PFSK-1 (cell line): ENCODE measurements around the gene CHCT1.

Experiments
- FOXP2 ChIP-seq: optimal IDR thresholded peaks from 2 replicates; pipeline ENCODE3; 2011; ENCODE audit warnings: borderline replicate concordance, control low read depth, inconsistent platforms; ENCODE audit not compliant: insufficient read depth; ENCODE audit errors: extremely low read length, extremely low read depth
- POLR2AphosphoS5 ChIP-seq: IDR thresholded peaks from 2 replicates; pipeline ENCODE4 v1.6.1; 2012; ENCODE audit warnings: low read depth, mild to moderate bottlenecking, control low read depth, low read length, moderate library complexity
- SIN3A ChIP-seq: IDR thresholded peaks from 2 replicates; pipeline ENCODE4 v1.6.1; 2012; ENCODE audit warnings: mild to moderate bottlenecking, low read length, moderate library complexity, borderline replicate concordance; ENCODE audit not compliant: insufficient read depth
- TAF1 ChIP-seq: IDR thresholded peaks from 2 replicates; pipeline ENCODE4 v1.6.1; 2012; ENCODE audit warnings: low read length, control low read depth, borderline replicate concordance; ENCODE audit not compliant: insufficient read depth
- TF ChIP-seq, protein P1 (sequence below), 2 experiments: IDR thresholded peaks; 2 replicates each; pipeline versions ENCODE4 v1.6.1 to v1.8.0; 2011 to 2012; ENCODE audit warnings: low read depth in 2 of 2, low read length in 2 of 2, control low read depth in 1 of 2, inconsistent platforms in 1 of 2, mild to moderate bottlenecking in 1 of 2, moderate library complexity in 1 of 2; ENCODE audit not compliant: insufficient read depth in 1 of 2

The CHCT1 gene

DNA sequence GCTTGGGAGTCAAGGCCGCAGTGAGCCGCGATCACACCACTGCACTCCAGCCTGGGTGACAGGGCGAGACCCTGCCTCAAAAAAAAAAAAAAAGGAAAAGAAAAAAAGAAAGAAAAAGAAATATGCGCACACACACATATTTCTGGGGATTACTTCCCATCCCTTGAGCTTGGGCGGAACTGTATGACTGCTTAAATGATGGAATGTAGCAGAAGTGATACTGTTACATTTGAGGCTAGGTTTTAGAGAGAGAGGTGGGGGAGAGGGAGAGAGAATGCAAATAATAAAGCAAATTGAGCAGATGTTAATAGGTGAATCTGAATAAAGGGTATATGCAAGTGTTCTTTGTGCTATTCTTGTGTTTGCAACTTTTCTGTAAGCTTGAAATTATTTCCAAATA is 18.3 kb upstream of the CHCT1 start:
- TF ChIP-seq SIN3A (no peak), TAF1 (no peak), POLR2AphosphoS5 (no peak), FOXP2 (no peak)
- TF ChIP-seq, protein P1, sequence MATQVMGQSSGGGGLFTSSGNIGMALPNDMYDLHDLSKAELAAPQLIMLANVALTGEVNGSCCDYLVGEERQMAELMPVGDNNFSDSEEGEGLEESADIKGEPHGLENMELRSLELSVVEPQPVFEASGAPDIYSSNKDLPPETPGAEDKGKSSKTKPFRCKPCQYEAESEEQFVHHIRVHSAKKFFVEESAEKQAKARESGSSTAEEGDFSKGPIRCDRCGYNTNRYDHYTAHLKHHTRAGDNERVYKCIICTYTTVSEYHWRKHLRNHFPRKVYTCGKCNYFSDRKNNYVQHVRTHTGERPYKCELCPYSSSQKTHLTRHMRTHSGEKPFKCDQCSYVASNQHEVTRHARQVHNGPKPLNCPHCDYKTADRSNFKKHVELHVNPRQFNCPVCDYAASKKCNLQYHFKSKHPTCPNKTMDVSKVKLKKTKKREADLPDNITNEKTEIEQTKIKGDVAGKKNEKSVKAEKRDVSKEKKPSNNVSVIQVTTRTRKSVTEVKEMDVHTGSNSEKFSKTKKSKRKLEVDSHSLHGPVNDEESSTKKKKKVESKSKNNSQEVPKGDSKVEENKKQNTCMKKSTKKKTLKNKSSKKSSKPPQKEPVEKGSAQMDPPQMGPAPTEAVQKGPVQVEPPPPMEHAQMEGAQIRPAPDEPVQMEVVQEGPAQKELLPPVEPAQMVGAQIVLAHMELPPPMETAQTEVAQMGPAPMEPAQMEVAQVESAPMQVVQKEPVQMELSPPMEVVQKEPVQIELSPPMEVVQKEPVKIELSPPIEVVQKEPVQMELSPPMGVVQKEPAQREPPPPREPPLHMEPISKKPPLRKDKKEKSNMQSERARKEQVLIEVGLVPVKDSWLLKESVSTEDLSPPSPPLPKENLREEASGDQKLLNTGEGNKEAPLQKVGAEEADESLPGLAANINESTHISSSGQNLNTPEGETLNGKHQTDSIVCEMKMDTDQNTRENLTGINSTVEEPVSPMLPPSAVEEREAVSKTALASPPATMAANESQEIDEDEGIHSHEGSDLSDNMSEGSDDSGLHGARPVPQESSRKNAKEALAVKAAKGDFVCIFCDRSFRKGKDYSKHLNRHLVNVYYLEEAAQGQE (IDR thresholded peaks at IDR 0.05; ENCODE audit: insufficient read depth in 1 of 2, low read depth in 2 of 2, low read length in 2 of 2), result no peak

DNA sequence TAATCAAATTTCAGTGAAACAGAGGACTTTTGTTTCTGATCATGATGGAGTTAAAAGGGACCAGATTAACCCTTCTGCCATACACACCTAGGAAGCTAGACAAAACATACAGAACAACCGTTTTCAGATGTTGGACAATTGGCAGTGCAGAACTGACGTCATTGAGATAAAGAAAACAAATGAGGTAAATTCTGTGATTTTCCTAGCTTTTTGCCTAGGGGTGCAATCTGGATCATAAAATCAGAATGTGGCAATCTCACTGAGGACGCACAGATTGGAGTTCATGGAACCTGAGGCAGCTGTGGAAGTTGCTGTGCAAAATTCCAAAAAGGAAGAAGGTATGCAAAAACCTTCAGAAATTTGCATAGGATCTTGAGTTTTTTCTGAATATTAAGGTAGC is 15.4 kb upstream of the CHCT1 start:
- TF ChIP-seq TAF1 (no peak), FOXP2 (no peak), SIN3A (no peak), POLR2AphosphoS5 (no peak)
- TF ChIP-seq, protein P1 (IDR thresholded peaks at IDR 0.05; ENCODE audit: insufficient read depth in 1 of 2, low read depth in 2 of 2, low read length in 2 of 2), result no peak

DNA sequence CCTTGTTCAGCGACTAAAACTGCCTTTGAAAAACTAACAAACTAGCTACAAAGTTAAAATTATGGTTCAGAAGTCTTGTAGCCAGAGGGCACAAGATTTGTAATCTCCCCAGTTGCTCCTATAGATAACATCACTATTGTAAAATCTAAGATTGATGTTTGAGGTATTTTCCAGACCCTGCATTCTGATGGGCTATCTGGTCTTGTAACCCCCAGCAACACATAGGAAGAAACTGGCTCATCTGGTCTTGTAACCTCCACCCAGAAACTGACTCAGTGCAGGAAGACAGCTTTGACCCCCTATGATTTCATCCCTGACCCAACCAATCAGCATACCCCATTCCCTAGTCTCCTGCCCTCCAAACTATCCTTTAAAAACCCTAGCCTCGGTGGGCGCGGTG is 12.3 kb upstream of the CHCT1 start:
- TF ChIP-seq, protein P1 (IDR thresholded peaks at IDR 0.05; ENCODE audit: insufficient read depth in 1 of 2, low read depth in 2 of 2, low read length in 2 of 2), result no peak
- TF ChIP-seq SIN3A (no peak), POLR2AphosphoS5 (no peak), FOXP2 (no peak)

DNA sequence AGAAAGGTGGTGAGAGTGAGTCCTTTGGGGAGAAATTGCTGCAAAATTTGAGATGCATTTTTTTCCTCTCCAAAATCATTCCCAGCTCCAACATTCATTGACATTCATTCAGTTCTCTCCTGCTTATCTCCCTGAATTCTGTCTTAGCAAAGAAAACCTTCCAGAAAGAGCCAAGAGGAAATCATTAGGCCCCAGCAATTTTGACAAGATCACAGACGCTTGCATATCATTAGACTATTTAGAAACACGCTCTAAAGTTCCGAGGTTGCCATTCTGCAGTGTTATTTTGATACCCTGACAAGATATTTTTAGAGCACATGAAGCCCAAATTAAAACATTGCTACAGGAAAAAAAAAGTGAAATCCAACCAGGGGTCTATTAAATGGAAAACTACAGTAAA is 9.6 kb upstream of the CHCT1 start:
- TF ChIP-seq SIN3A (no peak), FOXP2 (no peak), POLR2AphosphoS5 (no peak)

DNA sequence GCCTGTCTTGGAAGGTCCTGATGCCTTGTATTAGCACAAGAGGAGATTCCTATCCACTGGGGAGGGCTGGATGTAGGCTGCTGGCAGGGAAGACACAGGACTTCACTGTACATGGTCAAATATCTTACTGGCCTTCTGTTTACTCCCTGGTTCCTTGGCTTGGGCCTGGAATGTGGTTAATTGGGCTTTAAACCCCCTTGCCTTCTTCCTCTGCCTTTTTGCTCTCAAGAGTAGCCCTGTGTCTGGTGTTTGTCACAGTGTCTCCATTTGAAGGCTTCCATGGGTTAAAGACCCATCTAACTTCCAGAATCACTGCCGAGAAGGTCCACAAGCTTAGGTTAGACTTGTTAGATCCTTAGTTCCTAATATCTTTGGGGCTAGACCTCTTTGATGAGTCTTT is 7.1 kb upstream of the CHCT1 start:
- TF ChIP-seq TAF1, result no peak
- no peak for TF ChIP-seq POLR2AphosphoS5
- TF ChIP-seq SIN3A, result no peak
- TF ChIP-seq FOXP2, result no peak
- TF ChIP-seq, protein P1 (IDR thresholded peaks at IDR 0.05; ENCODE audit: insufficient read depth in 1 of 2, low read depth in 2 of 2, low read length in 2 of 2), result no peak
